ENCODE measurements around the gene SIGLEC7. TPM values are rescaled to one million over a fixed set of nuclear protein-coding genes. Genes with fewer than 3 reads are reported as not detected.
A peak's percentile ranks its signal among the peaks of the same experiment; 100 is the strongest.

The SIGLEC7 gene
- total RNA-seq, 1 donor from 2014 or later, result not detected

DNA sequence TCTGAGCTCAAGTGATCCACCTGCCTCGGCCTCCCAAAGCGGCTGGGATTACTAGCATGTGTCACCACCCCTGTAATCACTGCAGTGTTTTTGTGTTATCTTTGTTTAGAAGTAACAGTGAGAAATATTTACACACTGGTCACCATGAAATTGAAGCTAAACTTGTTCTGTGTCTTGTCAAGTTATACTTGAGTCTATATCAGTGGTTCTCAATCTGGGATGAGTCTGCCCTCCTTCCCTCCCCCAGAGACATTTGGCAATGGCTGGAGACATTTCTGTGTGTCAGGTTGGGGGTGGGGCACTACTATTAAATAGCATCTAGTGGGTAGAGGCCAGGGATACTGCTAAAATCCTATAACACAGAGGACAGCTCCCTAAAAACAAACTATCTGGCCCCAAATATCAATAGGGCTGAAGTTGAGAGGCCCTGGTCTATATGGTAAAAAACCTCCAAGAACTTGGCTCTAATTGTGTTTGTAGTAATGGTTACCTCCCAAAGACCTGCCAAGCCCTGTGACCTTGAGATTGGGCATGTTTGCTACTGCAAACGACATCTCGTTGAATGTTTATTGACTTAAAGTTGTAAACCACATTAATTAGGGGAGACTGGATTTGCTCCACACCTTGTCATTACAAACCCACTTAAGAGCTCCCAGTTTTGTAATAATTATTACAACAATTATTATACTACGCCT lies 40.8 kb upstream of the SIGLEC7 start:
- POLR2A ChIA-PET, result interaction anchor here (0.9 kb wide), 1 partner anchor 296 kb away, joined by 3 read pairs; no protein-coding TSS in a partner anchor
- intact Hi-C loops (cut with micrococcal nuclease), result loop anchor here (10.0 kb wide), 1 partner anchor 757 kb away; no protein-coding TSS in a partner anchor

DNA sequence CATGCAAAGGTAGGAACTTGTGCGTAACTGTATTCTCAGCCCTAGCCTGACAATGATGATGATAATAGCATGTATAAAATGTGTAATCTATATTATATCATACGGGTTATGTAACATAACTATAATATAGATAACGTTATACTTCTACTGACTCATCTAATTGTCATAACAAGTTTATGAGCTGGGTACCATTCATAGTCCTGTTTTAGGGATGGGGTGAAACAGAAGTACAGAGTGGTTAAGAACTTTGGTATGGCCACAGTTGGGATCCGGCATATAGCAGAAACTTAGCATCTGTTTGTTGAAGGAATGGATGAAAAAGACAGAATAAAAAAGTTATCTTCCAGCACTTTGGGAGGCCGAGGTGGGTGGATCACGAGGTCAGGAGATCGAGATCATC lies 39.1 kb upstream of the SIGLEC7 start:
- Mint-ChIP-seq H3K4me1 (peaks cover 21% of the 10 kb centered on the region), H3K4me3 (no peak overlapping the region), H3K27ac (no peak overlapping the region), H3K27me3 (no peaks in the 10 kb centered on the region), H3K9me3 (no peaks in the 10 kb centered on the region), H3K36me3 (ENCODE audit: low read depth) (peaks cover 67% of the 10 kb centered on the region)
- ChIA-PET CTCF (no interaction called here), POLR2A (no interaction called here)
- DNase-seq (no peak), ATAC-seq (ENCODE audit: low read depth) (no peak)
- TF ChIP-seq, protein P1, sequence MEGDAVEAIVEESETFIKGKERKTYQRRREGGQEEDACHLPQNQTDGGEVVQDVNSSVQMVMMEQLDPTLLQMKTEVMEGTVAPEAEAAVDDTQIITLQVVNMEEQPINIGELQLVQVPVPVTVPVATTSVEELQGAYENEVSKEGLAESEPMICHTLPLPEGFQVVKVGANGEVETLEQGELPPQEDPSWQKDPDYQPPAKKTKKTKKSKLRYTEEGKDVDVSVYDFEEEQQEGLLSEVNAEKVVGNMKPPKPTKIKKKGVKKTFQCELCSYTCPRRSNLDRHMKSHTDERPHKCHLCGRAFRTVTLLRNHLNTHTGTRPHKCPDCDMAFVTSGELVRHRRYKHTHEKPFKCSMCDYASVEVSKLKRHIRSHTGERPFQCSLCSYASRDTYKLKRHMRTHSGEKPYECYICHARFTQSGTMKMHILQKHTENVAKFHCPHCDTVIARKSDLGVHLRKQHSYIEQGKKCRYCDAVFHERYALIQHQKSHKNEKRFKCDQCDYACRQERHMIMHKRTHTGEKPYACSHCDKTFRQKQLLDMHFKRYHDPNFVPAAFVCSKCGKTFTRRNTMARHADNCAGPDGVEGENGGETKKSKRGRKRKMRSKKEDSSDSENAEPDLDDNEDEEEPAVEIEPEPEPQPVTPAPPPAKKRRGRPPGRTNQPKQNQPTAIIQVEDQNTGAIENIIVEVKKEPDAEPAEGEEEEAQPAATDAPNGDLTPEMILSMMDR (IDR thresholded peaks at IDR 0.05), result no peak
- intact Hi-C loops (cut with micrococcal nuclease), result loop anchor here (10.0 kb wide), 1 partner anchor 758 kb away; no protein-coding TSS in a partner anchor

More for the DNA sequence above, 40.8 kb upstream of the SIGLEC7 start:
- CTCF ChIA-PET, result no interaction called here
- DNase-seq (no peak), ATAC-seq (ENCODE audit: low read depth) (no peak)
- peaks cover 9% of the 10 kb centered on the region for H3K4me1 Mint-ChIP-seq
- H3K9me3 Mint-ChIP-seq, result no peaks in the 10 kb centered on the region
- no peak overlapping the region for H3K27ac Mint-ChIP-seq
- H3K27me3 Mint-ChIP-seq, result no peaks in the 10 kb centered on the region
- no peak overlapping the region for H3K4me3 Mint-ChIP-seq
- TF ChIP-seq, protein P1 (IDR thresholded peaks at IDR 0.05), result no peak
- H3K36me3 Mint-ChIP-seq (ENCODE audit: low read depth), result peaks cover 77% of the 10 kb centered on the region

DNA sequence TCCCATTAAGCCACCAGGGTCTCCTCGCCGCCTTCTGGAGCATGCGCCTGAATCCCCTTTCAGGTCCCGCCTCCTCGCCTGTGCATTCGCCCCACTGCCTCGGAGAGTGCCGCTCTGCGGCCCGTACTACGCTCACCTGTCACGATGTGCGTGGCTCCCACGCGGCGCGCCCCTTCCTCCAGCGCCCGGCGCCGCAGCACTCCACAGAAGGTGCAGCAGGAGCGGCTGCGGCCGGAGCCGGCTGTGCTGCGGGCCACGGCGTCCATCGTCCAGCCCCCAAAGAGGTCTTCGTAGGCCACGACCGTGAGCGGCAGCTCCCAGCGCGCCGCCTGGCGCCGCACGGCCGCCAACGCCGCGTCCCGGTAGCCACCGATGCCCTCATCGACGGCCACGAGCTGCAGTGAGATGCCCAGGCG lies 38.2 kb upstream of the SIGLEC7 start:
- H3K27me3 Mint-ChIP-seq, result no peaks in the 10 kb centered on the region
- TF ChIP-seq, protein P1 (IDR thresholded peaks at IDR 0.05), result no peak
- ATAC-seq (ENCODE audit: low read depth) (no peak), DNase-seq (no peak)
- H3K4me3 Mint-ChIP-seq, result no peak overlapping the region
- H3K4me1 Mint-ChIP-seq, result peaks cover 29% of the 10 kb centered on the region
- no peaks in the 10 kb centered on the region for H3K9me3 Mint-ChIP-seq
- intact Hi-C loops (cut with micrococcal nuclease), result loop anchor here (10.0 kb wide), 1 partner anchor 759 kb away; no protein-coding TSS in a partner anchor
- CTCF ChIA-PET, result no interaction called here
- no peak overlapping the region for H3K27ac Mint-ChIP-seq
- peaks cover 72% of the 10 kb centered on the region for H3K36me3 Mint-ChIP-seq (ENCODE audit: low read depth)
- POLR2A ChIA-PET, result no interaction called here

DNA sequence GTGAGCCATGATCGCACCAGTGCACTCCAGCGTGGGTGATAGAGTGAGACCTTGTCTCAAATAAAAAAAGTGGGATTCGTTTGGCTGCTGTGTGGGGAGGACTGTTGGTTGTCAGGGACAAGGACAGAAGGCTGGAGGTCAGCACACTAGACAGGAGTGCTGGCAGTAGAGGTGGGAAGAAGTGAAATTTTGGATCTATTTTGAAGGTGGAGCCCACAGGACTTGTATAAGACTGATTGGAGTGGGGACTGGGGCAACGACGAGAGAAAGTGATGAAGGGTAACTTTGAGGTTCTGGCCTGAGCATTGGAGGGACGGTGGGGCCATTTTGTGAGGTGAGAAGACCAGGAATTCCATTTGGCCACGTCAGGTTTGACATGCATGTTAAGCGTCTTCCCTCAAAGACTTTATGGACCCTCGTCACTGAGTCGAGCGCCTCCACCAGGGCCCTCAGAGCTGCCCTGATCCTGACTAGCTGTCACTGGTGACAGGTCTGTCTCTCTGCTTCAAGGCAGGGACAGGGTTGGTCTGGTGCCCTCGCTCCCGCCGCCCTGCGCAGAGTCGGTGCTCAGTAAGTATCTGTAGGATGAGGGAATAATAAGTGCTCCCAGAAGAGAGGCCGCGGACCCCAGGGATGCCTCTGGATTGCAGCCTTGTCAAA lies 34.6 kb upstream of the SIGLEC7 start:
- ChIA-PET POLR2A (no interaction called here), CTCF (no interaction called here)
- ATAC-seq (ENCODE audit: low read depth) (no peak), DNase-seq (no peak)
- Mint-ChIP-seq H3K36me3 (ENCODE audit: low read depth) (peaks cover 41% of the 10 kb centered on the region), H3K4me1 (peaks cover 29% of the 10 kb centered on the region), H3K9me3 (no peaks in the 10 kb centered on the region), H3K4me3 (peak overlapping the region; percentile 93), H3K27me3 (peaks cover 2% of the 10 kb centered on the region), H3K27ac (peak overlapping the region; percentile 96)
- intact Hi-C loops (cut with micrococcal nuclease), result loop anchor here (1.0 to 10.0 kb wide), 3 partner anchors 487 to 763 kb away; partner anchors contain the start of gene JOSD2
- TF ChIP-seq, protein P1 (IDR thresholded peaks at IDR 0.05), result no peak

Measured in activated B cell treated with CpG ODN at 0.5 μM for 24 hours (primary cell).